Erythroblast (primary cell): ENCODE measurements around the gene WDR48.

Experiments used
- GATA1 ChIP-seq: IDR thresholded peaks from 2 replicates; pipeline ENCODE4 v1.6.1; 2011; ENCODE audit warnings: low read depth, mild to moderate bottlenecking, control low read depth, low read length, moderate library complexity
- POLR2A ChIP-seq: IDR thresholded peaks from 2 replicates; pipeline ENCODE4 v1.6.1; 2011; ENCODE audit warnings: mild to moderate bottlenecking, low read length

DNA sequence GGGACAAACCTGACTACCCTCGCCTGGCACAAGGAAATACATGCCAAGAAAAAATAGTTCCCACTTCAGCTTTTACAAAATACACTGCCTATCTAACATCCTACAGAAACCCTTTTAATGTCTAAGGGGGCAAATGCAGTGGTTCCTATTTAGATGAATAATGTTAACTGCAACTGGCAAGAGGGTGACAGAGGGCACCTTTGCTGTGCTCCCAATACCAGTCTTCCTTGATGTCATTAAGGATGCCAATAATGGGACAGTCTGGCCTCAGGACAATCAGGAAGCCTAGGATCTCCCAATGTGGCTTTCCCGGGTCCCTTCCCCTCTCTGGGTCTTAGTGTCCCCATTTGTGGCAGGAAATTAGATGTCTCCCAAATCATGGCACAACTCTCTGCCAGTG lies 87.6 kb downstream of the WDR48 start:
- no peak for TF ChIP-seq POLR2A
- no peak for TF ChIP-seq GATA1
